K562 (cell line): ENCODE results near the gene CCDC82. TPM values are rescaled to one million over a fixed set of nuclear protein-coding genes. Genes with fewer than 3 reads are reported as not detected.

Experiments used
- ARNT ChIP-seq, 2 experiments: fragments of 450-650 bp; IDR thresholded peaks; 2 replicates each; pipeline ENCODE4 v1.6.1; 2016; ENCODE audit warnings: mild to moderate bottlenecking in 1 of 2
- CTBP1 ChIP-seq: fragments of 450-650 bp; IDR thresholded peaks from 2 replicates; pipeline ENCODE4 v1.6.1; 2016; ENCODE audit warnings: borderline replicate concordance
- E2F8 ChIP-seq: fragments of 450-650 bp; IDR thresholded peaks from 2 replicates; pipeline ENCODE4 v1.7.1; 2018; ENCODE audit warnings: mild to moderate bottlenecking, low read depth; ENCODE audit not compliant: partially characterized antibody
- ESRRB ChIP-seq: fragments of 250-450 bp; sonication (Bioruptor Pico); IDR thresholded peaks from 2 replicates; pipeline ENCODE4 v1.5.0; 2020; ENCODE audit warnings: mild to moderate bottlenecking, moderate library complexity, borderline replicate concordance
- MCM3 ChIP-seq: fragments of 450-650 bp; IDR thresholded peaks from 2 replicates; pipeline ENCODE4 v1.6.1; 2016
- NUFIP1 ChIP-seq: fragments of 450-650 bp; IDR thresholded peaks from 2 replicates; pipeline ENCODE4 v1.6.1; 2018; ENCODE audit not compliant: partially characterized antibody
- POLR2A ChIP-seq: fragments of 450-650 bp; conservative IDR thresholded peaks from 2 replicates; pipeline ENCODE4 v1.6.1; 2016
- POLR2G ChIP-seq: fragments of 200-400 bp; formaldehyde crosslinking; IDR thresholded peaks from 2 replicates; pipeline ENCODE4 v1.6.1; 2017; ENCODE audit warnings: low read depth, mild to moderate bottlenecking, antibody characterized with exemption, low read length, moderate library complexity
- POLR3G ChIP-seq: IDR thresholded peaks from 2 replicates; pipeline ENCODE4 v1.6.1; 2011; ENCODE audit not compliant: insufficient read length, insufficient replicate concordance; ENCODE audit errors: extremely low read depth
- TBL1XR1 ChIP-seq, 2 experiments: IDR thresholded peaks; 2 replicates each; pipeline ENCODE4 v1.6.1; 2012; ENCODE audit warnings: improper control_type of control experiment in 2 of 2, low read length in 2 of 2, mild to moderate bottlenecking in 1 of 2
- THRA ChIP-seq: fragments of 450-650 bp; IDR thresholded peaks from 2 replicates; pipeline ENCODE4 v1.6.1; 2017; ENCODE audit warnings: mild to moderate bottlenecking, moderate library complexity
- THRB ChIP-seq: fragments of 450-650 bp; formaldehyde crosslinking; conservative IDR thresholded peaks from 2 replicates; pipeline ENCODE4 v1.4.0; 2022; ENCODE audit warnings: mild to moderate bottlenecking, missing genetic modification characterization
- TRIM24 ChIP-seq, 2 experiments: fragments of 450-650 bp; IDR thresholded peaks; 2 replicates each; pipeline ENCODE4 v1.6.1; 2016
- TRIM28 ChIP-seq: fragments of 450-650 bp; IDR thresholded peaks from 2 replicates; pipeline ENCODE4 v1.6.1; 2017
- TSHZ1 ChIP-seq: fragments of 250-450 bp; sonication (Bioruptor Pico); IDR thresholded peaks from 2 replicates; pipeline ENCODE4 v1.4.0; 2020; ENCODE audit warnings: mild to moderate bottlenecking, moderate library complexity
- USF2 ChIP-seq: sonication (generic); formaldehyde crosslinking; IDR thresholded peaks from 2 replicates; pipeline ENCODE4 v1.5.0; 2020; ENCODE audit warnings: missing genetic modification reagents
- ZFP36 ChIP-seq: fragments of 150-350 bp; IDR thresholded peaks from 2 replicates; pipeline ENCODE4 v1.6.1; 2018; ENCODE audit warnings: low read length, low read depth; ENCODE audit not compliant: partially characterized antibody
- polyA plus RNA-seq, 8 experiments: library from polyadenylated mRNA; depleted of rRNA in 4 of 8; stranded (reverse) in 5 of 8; unstranded in 3 of 8; fragments of >200 nt; fragmentation: Nextera tagmentation in 2 of 8; fragmentation: Illumina TruSeq in 1 of 8; extraction: Ambion mirVana in 2 of 8; extraction: Trizol in 1 of 8; gene quantifications; 2 replicates each; pipeline versions ENCODE4 v1.2.1 to v1.2.3, GENCODE V29; 2011 to 2014; ENCODE audit warnings: inconsistent platforms in 1 of 8, missing spikeins in 1 of 8
- total RNA-seq, 7 experiments: library from RNA; depleted of rRNA in 6 of 7; stranded (reverse); fragments of >200 nt in 6 of 7; fragmentation: Illumina TruSeq in 2 of 7; extraction: Trizol in 2 of 7; gene quantifications; 2 replicates each; pipeline versions ENCODE4 v1.2.1 to v1.2.3, GENCODE V29; 2011 to 2021; ENCODE audit warnings: low replicate concordance in 1 of 7

The CCDC82 gene
- total and polyA plus RNA-seq, 9 of the 15 experiments (the other 6 are each of a cell fraction or from before 2014, with no cell fraction given): 12.5 to 51.3 (median 24.5) TPM

GRCh38 chr11:96318850-96319249 lies 70.9 kb downstream of the CCDC82 start (continued):
- no peak for TF ChIP-seq THRA
- TF ChIP-seq THRB (CRISPR knock-in tag): no peak
- no peak for TF ChIP-seq E2F8
- no peak for TF ChIP-seq POLR2A
- no peak for TF ChIP-seq POLR2G
- no peak for TF ChIP-seq ESRRB (CRISPR knock-in tag)
- peak; percentile 53; the same call in 1 of the 2 replicates for TF ChIP-seq CTBP1
- TF ChIP-seq MCM3: no peak
- TF ChIP-seq NUFIP1: no peak
- no peak for TF ChIP-seq ZFP36
- no peak for TF ChIP-seq USF2 (CRISPR knock-in tag)
- TF ChIP-seq ARNT (IDR thresholded peaks at IDR 0.05): no peak
- TF ChIP-seq TSHZ1 (CRISPR knock-in tag): no peak
- no peak for TF ChIP-seq TRIM24 (IDR thresholded peaks at IDR 0.05)
- no peak for TF ChIP-seq POLR3G
- TF ChIP-seq TRIM28: no peak
- TF ChIP-seq TBL1XR1 (IDR thresholded peaks at IDR 0.05; ENCODE audit: low read length in 2 of 2): no peak
